CD8-positive, alpha-beta memory T cell (primary cell): ENCODE data around the gene RBM17. TPM values are rescaled to one million over a fixed set of nuclear protein-coding genes. Genes with fewer than 3 reads are reported as not detected.

Experiments used
- CTCF ChIA-PET: fragments of 350-600 bp; sonication (Branson Sonifier 250); formaldehyde crosslinking; loops from one replicate; lab custom pipeline; 2021; ENCODE audit warnings: antibody characterized with exemption; lab: Charles Lee
- POLR2A ChIA-PET: fragments of 350-600 bp; sonication (Branson Sonifier 250); formaldehyde crosslinking; loops from one replicate; lab custom pipeline; 2021; ENCODE audit warnings: antibody characterized with exemption; lab: Charles Lee
- DNase-seq, 5 donors: peaks; one replicate each; pipeline versions ENCODE4 v3.0.0 to v3.0.0-alpha.2; 2020 to 2022; ENCODE audit warnings: mixed read lengths in 1 of 5
- H3K27ac ChIP-seq: one replicate; pipeline ENCODE4 v1.7.0; 2013; ENCODE audit warnings: low read depth, mild to moderate bottlenecking, low read length, moderate library complexity
- H3K27me3 ChIP-seq: 2 replicates; pipeline ENCODE4 v1.7.0; 2013; ENCODE audit warnings: low read length, mild to moderate bottlenecking; ENCODE audit not compliant: insufficient read depth, poor library complexity, severe bottlenecking
- H3K36me3 ChIP-seq: 2 replicates; pipeline ENCODE4 v1.7.0; 2013; ENCODE audit warnings: mild to moderate bottlenecking, low read length, moderate library complexity; ENCODE audit not compliant: insufficient read depth
- H3K4me1 ChIP-seq: 2 replicates; pipeline ENCODE4 v1.7.0; 2013; ENCODE audit warnings: mild to moderate bottlenecking, low read length, moderate library complexity; ENCODE audit not compliant: insufficient read depth
- H3K4me3 ChIP-seq: 2 replicates; pipeline ENCODE4 v1.7.0; 2013; ENCODE audit warnings: mild to moderate bottlenecking, low read length
- H3K9me3 ChIP-seq: 2 replicates; pipeline ENCODE4 v1.7.0; 2013; ENCODE audit warnings: mild to moderate bottlenecking, low read length
- H3K27ac Mint-ChIP-seq, 8 donors: one replicate each; pipeline ENCODE4 v1.8.0; 2020 to 2021; ENCODE audit warnings: mixed read lengths in 8 of 8, mild to moderate bottlenecking in 6 of 8, inconsistent platforms in 3 of 8, moderate library complexity in 3 of 8
- H3K27me3 Mint-ChIP-seq, 2 donors: one replicate each; pipeline ENCODE4 v1.8.0; 2020 to 2021; ENCODE audit warnings: mixed read lengths in 2 of 2, mild to moderate bottlenecking in 1 of 2, moderate library complexity in 1 of 2
- H3K36me3 Mint-ChIP-seq, 3 donors: one replicate each; pipeline ENCODE4 v1.8.0; 2020 to 2021; ENCODE audit warnings: mixed read lengths in 3 of 3, inconsistent platforms in 1 of 3, mild to moderate bottlenecking in 1 of 3
- H3K4me1 Mint-ChIP-seq, 3 donors: one replicate each; pipeline ENCODE4 v1.8.0; 2020 to 2021; ENCODE audit warnings: mixed read lengths in 3 of 3, inconsistent platforms in 1 of 3, mild to moderate bottlenecking in 1 of 3
- H3K4me3 Mint-ChIP-seq, 7 donors: one replicate each; pipeline ENCODE4 v1.8.0; 2020 to 2021; ENCODE audit warnings: mixed read lengths in 7 of 7, mild to moderate bottlenecking in 6 of 7, moderate library complexity in 4 of 7, inconsistent platforms in 2 of 7
- H3K9me3 Mint-ChIP-seq, 5 donors: one replicate each; pipeline ENCODE4 v1.8.0; 2020 to 2022; ENCODE audit warnings: mixed read lengths in 5 of 5, mild to moderate bottlenecking in 3 of 5, moderate library complexity in 2 of 5, inconsistent platforms in 1 of 5
- polyA plus RNA-seq: library from polyadenylated mRNA; unstranded; fragments of 300-500 nt; fragmentation: Illumina TruSeq; gene quantifications from one replicate; pipeline ENCODE4 v1.2.3, GENCODE V29; 2021
- total RNA-seq, 2 experiments: library from RNA; stranded (reverse); gene quantifications; one replicate each; pipeline ENCODE4 v1.2.3, GENCODE V29; 2021

The RBM17 gene
- total and polyA plus RNA-seq, 3 experiments from 2014 or later = 91.8 to 282 (median 269) TPM

GRCh38 chr10:6158276-6158675 lies 69.4 kb downstream of the RBM17 start:
- no peak overlapping the region for H3K4me3 Mint-ChIP-seq
- H3K9me3 Mint-ChIP-seq = no peaks in the 10 kb centered on the region
- no peaks in the 10 kb centered on the region for H3K9me3 ChIP-seq
- peaks cover 9% of the 10 kb centered on the region for H3K4me1 ChIP-seq
- peaks cover 0 to 5% (median 2%) of the 10 kb centered on the region in 3 donors for H3K36me3 Mint-ChIP-seq
- H3K27me3 ChIP-seq = no peaks in the 10 kb centered on the region
- POLR2A ChIA-PET = interaction anchor here (0.6 kb wide), 1 partner anchor 10 kb away, joined by 3 read pairs; no protein-coding TSS in a partner anchor
- H3K27ac ChIP-seq = no peak overlapping the region
- peak overlapping the region in 1 of 8 donors; percentile 50 for H3K27ac Mint-ChIP-seq
- H3K4me1 Mint-ChIP-seq = peaks cover 11 to 15% (median 12%) of the 10 kb centered on the region in 3 donors
- no peak for DNase-seq
- H3K4me3 ChIP-seq = no peak overlapping the region
- no peaks in the 10 kb centered on the region for H3K36me3 ChIP-seq
- H3K27me3 Mint-ChIP-seq = peaks cover 0 to 1% of the 10 kb centered on the region in 2 donors
- CTCF ChIA-PET = no interaction called here

DNA sequence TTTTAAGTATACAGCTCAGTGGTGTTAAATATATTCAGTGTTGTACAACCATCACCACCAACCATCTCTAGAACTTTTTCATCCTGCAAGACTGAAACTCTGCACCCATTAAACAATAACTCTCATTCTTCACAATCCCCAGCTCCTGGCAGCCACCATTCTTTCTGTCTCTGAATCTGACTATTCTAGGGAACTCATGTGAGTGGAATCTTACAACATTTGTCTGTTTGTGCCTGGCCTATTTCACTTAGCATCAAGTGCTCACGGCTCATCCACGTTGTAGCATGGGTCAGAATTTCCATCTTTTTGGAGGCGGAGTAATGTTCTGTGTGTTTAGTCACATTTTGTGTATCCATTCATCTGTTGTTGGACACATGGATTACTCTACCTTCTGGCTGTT lies 73.1 kb downstream of the RBM17 start:
- ChIA-PET POLR2A (interaction anchor here (0.6 to 2.4 kb wide), 4 partner anchors 17 to 186 kb away, joined by 4 to 12 read pairs (median 5); partner anchors contain the start of gene PFKFB3), CTCF (interaction anchor here (1.0 to 1.6 kb wide), 2 partner anchors 10 to 41 kb away, joined by 5 to 8 read pairs; partner anchors contain the start of gene PFKFB3)
- peaks cover 0 to 1% of the 10 kb centered on the region in 2 donors for H3K27me3 Mint-ChIP-seq

DNA sequence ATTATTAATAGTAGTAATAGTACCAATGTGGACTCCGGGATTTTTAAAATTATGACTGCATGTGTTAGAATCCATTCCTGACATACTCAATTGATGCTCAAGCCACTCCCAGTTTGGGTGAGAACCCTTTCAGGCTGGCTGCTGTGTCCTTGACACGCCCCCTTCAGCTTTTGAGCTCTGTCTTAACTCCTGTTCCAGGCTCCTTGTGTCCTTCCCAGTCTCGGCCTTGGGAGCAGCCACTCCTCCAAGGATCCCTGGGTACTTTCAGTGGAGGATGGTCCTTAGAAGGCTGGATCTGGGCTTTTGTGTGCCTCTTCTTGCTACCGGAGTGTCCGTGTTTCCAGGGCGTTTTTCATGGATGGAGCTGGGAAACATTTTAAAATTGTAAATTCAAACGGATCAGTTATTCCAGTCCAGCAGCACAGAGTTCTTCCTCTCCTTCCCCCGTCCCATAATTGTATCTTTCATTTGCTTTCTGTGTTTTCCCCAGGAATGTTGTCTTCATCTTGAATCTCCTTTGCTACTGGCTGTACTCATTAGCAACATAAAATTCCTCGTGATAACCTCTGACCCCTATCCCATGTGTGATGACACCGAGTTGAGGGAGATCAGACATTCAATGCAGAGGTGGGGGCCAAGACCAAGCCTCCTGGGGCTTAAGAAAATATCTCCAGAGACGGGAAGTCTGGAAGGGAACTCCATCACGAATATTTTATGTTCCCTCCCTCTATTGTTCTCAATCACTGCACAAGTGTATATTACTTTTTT lies 73.9 kb downstream of the RBM17 start:
- CTCF ChIA-PET = interaction anchor here (0.7 to 1.8 kb wide), 10 partner anchors 11 to 249 kb away, joined by 3 to 14 read pairs (median 4); partner anchors contain the start of gene PFKFB3
- Histone ChIP-seq H3K4me1 (peaks cover 24% of the 10 kb centered on the region), H3K36me3 (no peaks in the 10 kb centered on the region), H3K4me3 (peak overlapping the region; percentile 54), H3K27me3 (no peaks in the 10 kb centered on the region), H3K9me3 (no peaks in the 10 kb centered on the region), H3K27ac (peak overlapping the region; percentile 26)
- H3K4me1 Mint-ChIP-seq = peaks cover 40 to 47% (median 45%) of the 10 kb centered on the region in 3 donors
- H3K36me3 Mint-ChIP-seq = peaks cover 0 to 21% (median 7%) of the 10 kb centered on the region in 3 donors
- H3K9me3 Mint-ChIP-seq = no peaks in the 10 kb centered on the region
- H3K27me3 Mint-ChIP-seq = peaks cover 0 to 1% of the 10 kb centered on the region in 2 donors
- peak overlapping the region; percentile 80 to 99 (median 92) for H3K27ac Mint-ChIP-seq
- peak in 1 of 5 donors; percentile 20 for DNase-seq
- POLR2A ChIA-PET = interaction anchor here (0.6 to 2.4 kb wide), 9 partner anchors 10 to 247 kb away, joined by 3 to 12 read pairs (median 6); partner anchors contain the start of gene PFKFB3
- peak overlapping the region; percentile 63 to 91 (median 72) for H3K4me3 Mint-ChIP-seq

More for the DNA sequence above, 73.1 kb downstream of the RBM17 start:
- Mint-ChIP-seq H3K27ac (peak overlapping the region in 5 of 8 donors; percentile 5 to 99 (median 66)), H3K4me3 (peak overlapping the region in 2 of 7 donors; percentile 72 to 91), H3K9me3 (no peaks in the 10 kb centered on the region), H3K4me1 (peaks cover 35 to 39% (median 36%) of the 10 kb centered on the region in 3 donors), H3K36me3 (peaks cover 0 to 16% (median 3%) of the 10 kb centered on the region in 3 donors)
- H3K4me3 ChIP-seq = no peak overlapping the region
- peaks cover 24% of the 10 kb centered on the region for H3K4me1 ChIP-seq
- H3K27ac ChIP-seq = no peak overlapping the region
- no peak for DNase-seq
- no peaks in the 10 kb centered on the region for H3K36me3 ChIP-seq
- no peaks in the 10 kb centered on the region for H3K9me3 ChIP-seq
- H3K27me3 ChIP-seq = no peaks in the 10 kb centered on the region

DNA sequence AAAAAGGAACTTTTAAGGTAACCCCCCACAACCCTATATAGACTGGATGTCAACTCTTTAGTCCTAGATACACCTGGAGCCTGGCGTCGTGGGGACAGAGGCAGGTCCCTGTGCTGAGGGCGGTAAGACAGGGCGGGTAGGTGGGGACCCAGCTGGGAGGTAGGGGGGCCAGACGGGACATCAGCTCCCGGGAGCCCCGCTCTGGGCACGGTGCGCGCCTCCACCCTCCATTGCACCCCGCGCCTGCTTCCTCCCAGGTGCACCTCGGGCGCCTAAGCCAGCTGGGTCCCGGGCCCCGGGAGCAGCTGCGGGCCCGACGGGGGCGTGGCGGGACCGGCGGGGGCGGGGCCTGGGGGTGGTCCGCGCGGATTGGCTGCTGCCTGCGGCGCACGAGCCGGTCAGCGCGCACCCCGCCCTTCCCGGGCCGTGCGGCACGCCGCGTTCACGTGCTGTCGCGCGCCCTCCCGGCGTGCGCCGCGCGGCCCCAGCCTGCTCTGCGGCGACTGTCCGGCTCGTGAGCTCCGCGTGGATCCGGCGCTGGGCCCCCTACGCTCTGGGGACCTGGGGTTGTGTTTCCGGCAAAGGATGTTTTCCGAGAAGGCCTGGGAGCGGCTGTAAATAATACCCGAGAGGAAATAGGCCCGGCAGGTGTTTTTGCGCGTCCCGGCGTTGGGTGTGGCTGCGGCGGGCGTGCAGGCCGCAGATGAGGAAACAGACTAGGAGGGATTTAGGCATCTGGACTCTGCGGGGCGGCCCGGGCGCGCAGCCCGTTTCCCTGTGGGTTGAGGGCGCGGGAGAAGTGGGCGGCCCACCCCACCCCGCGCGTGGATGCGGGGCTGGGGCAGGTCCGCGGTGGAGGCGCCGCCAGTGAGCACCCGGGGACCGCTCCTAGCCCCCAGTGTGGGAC lies 74.8 kb downstream of the RBM17 start:
- Histone ChIP-seq H3K4me1 (peaks cover 24% of the 10 kb centered on the region), H3K27me3 (no peaks in the 10 kb centered on the region), H3K9me3 (no peaks in the 10 kb centered on the region), H3K27ac (peak overlapping the region; percentile 95), H3K36me3 (no peaks in the 10 kb centered on the region), H3K4me3 (peak overlapping the region; percentile 74)
- Mint-ChIP-seq H3K27ac (peak overlapping the region; percentile 88 to 99 (median 98)), H3K9me3 (no peaks in the 10 kb centered on the region), H3K4me1 (peaks cover 43 to 52% (median 52%) of the 10 kb centered on the region in 3 donors), H3K4me3 (peak overlapping the region; percentile 85 to 96 (median 92)), H3K27me3 (peaks cover 0 to 1% of the 10 kb centered on the region in 2 donors), H3K36me3 (peaks cover 0 to 21% (median 7%) of the 10 kb centered on the region in 3 donors)
- ChIA-PET CTCF (interaction anchor here (0.7 to 1.8 kb wide), 12 partner anchors 10 to 249 kb away, joined by 3 to 14 read pairs (median 4); partner anchors contain the start of gene PFKFB3), POLR2A (interaction anchor here (0.6 to 2.4 kb wide), 12 partner anchors 9 to 246 kb away, joined by 3 to 12 read pairs (median 6); partner anchors contain the start of gene PFKFB3)
- peak; percentile 88 to 93 (median 92) for DNase-seq

GRCh38 chr10:6164271-6165095 lies 75.6 kb downstream of the RBM17 start:
- POLR2A ChIA-PET = interaction anchor here (0.6 to 2.4 kb wide), 9 partner anchors 9 to 246 kb away, joined by 3 to 12 read pairs (median 6); partner anchors contain the start of gene PFKFB3
- Histone ChIP-seq H3K4me1 (peaks cover 29% of the 10 kb centered on the region), H3K36me3 (no peaks in the 10 kb centered on the region), H3K27ac (peak overlapping the region; percentile 95), H3K4me3 (peak overlapping the region; percentile 74), H3K27me3 (no peaks in the 10 kb centered on the region), H3K9me3 (no peaks in the 10 kb centered on the region)
- Mint-ChIP-seq H3K4me3 (peak overlapping the region; percentile 85 to 96 (median 92)), H3K27ac (peak overlapping the region; percentile 88 to 99 (median 98)), H3K27me3 (no peaks in the 10 kb centered on the region), H3K9me3 (no peaks in the 10 kb centered on the region), H3K36me3 (peaks cover 0 to 22% (median 7%) of the 10 kb centered on the region in 3 donors), H3K4me1 (peaks cover 47 to 61% (median 61%) of the 10 kb centered on the region in 3 donors)
- DNase-seq = peak in 1 of 5 donors; percentile 52
- CTCF ChIA-PET = interaction anchor here (0.9 to 1.8 kb wide), 8 partner anchors 13 to 245 kb away, joined by 3 to 14 read pairs (median 4); partner anchors contain the start of gene PFKFB3

DNA sequence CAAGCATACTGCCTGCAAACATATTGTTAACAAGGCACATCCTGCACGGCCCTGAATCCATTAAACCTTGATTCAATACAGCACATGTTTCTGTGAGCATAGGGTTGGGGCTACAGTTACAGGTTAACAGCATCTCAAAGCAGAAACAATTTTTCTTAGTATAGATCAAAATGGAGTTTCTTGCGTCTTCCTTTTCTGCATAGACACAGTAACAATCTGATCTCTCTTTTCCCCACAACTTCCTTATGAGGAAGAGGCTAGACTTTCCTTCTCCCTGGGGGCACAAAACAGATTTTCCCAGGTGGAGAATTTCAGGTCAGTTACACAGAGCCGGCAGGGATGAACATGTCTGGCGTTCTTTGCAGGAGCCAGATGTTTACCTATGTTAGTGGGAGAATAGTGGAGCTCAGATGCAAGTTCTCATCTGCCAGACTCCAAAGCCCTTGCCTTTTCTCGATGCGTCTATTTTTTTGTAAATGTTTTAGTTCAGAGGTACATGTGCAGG lies 76.4 kb downstream of the RBM17 start:
- peaks cover 0 to 23% (median 6%) of the 10 kb centered on the region in 3 donors for H3K36me3 Mint-ChIP-seq
- ChIA-PET POLR2A (no interaction called here), CTCF (interaction anchor here (1.2 to 4.0 kb wide), 2 partner anchors 13 to 37 kb away, joined by 3 to 15 read pairs; partner anchors contain the start of gene PFKFB3)
- peaks cover 53 to 69% (median 69%) of the 10 kb centered on the region in 3 donors for H3K4me1 Mint-ChIP-seq
- H3K27me3 Mint-ChIP-seq = no peaks in the 10 kb centered on the region
- H3K36me3 ChIP-seq = no peaks in the 10 kb centered on the region
- no peak for DNase-seq
- peaks cover 36% of the 10 kb centered on the region for H3K4me1 ChIP-seq
- H3K27ac Mint-ChIP-seq = peak overlapping the region; percentile 88 to 99 (median 98)
- no peaks in the 10 kb centered on the region for H3K9me3 Mint-ChIP-seq
- peak overlapping the region; percentile 95 for H3K27ac ChIP-seq
- H3K27me3 ChIP-seq = no peaks in the 10 kb centered on the region
- H3K4me3 Mint-ChIP-seq = peak overlapping the region; percentile 85 to 96 (median 92)
- H3K4me3 ChIP-seq = no peak overlapping the region
- H3K9me3 ChIP-seq = no peaks in the 10 kb centered on the region
